NB4 (cell line): ENCODE results near the gene BRD4.
"Not testable (repeated sequence)": the region's sequence is repeated elsewhere in the genome, so short reads cannot be mapped to it uniquely, and the experiment has no call there.

Experiments
- DNase-seq: peaks from one replicate; pipeline ENCODE4 v3.0.0; 2010; ENCODE audit warnings: low read depth
- H3K4me3 ChIP-seq: one replicate; pipeline ENCODE4 v1.5.1; 2011; ENCODE audit warnings: mild to moderate bottlenecking, low read depth, low read length, moderate library complexity
- CTCF ChIP-seq: IDR thresholded peaks from one replicate; pipeline ENCODE4 v1.5.1; 2012; ENCODE audit warnings: low read depth, low read length
- MAX ChIP-seq: IDR thresholded peaks from 2 replicates; pipeline ENCODE4 v1.6.1; 2011; ENCODE audit warnings: low read depth, low read length
- MYC ChIP-seq: IDR thresholded peaks from 2 replicates; pipeline ENCODE4 v1.6.1; 2011; ENCODE audit warnings: low read depth, low read length
- POLR2A ChIP-seq: IDR thresholded peaks from 2 replicates; pipeline ENCODE4 v1.6.1; 2011; ENCODE audit warnings: mild to moderate bottlenecking; ENCODE audit not compliant: insufficient read length; ENCODE audit errors: extremely low read depth

The BRD4 gene

GRCh38 chr19:15368051-15368632 lies 35.8 kb upstream of the BRD4 start:
- DNase-seq: no peak
- TF ChIP-seq CTCF (no peak), POLR2A (no peak), MYC (no peak), MAX (no peak)

GRCh38 chr19:15367439-15367838 lies 35.1 kb upstream of the BRD4 start:
- no peak overlapping the region for H3K4me3 ChIP-seq
- no peak for DNase-seq
- TF ChIP-seq CTCF: no peak

More at GRCh38 chr19:15368051-15368632, 35.8 kb upstream of the BRD4 start:
- H3K4me3 ChIP-seq: no peak overlapping the region

- no peak for DNase-seq
- H3K4me3 ChIP-seq: no peak overlapping the region
Measured at GRCh38 chr19:15365264-15365663, 32.9 kb upstream of the BRD4 start.

GRCh38 chr19:15363791-15364190 lies 31.5 kb upstream of the BRD4 start:
- not testable (repeated sequence) for DNase-seq, H3K4me3 ChIP-seq

More at GRCh38 chr19:15365264-15365663, 32.9 kb upstream of the BRD4 start:
- TF ChIP-seq MYC: no peak
- TF ChIP-seq POLR2A: no peak
- no peak for TF ChIP-seq MAX
- TF ChIP-seq CTCF: no peak

GRCh38 chr19:15363048-15363447 lies 30.7 kb upstream of the BRD4 start:
- not testable (repeated sequence) for DNase-seq, H3K4me3 ChIP-seq

GRCh38 chr19:15360015-15360414 lies 27.7 kb upstream of the BRD4 start:
- DNase-seq, H3K4me3 ChIP-seq: not testable (repeated sequence)

GRCh38 chr19:15358918-15359317 lies 26.6 kb upstream of the BRD4 start:
- TF ChIP-seq POLR2A (no peak), MYC (no peak), CTCF (no peak), MAX (no peak)
- H3K4me3 ChIP-seq: no peak overlapping the region
- DNase-seq: no peak

- TF ChIP-seq MAX (no peak), MYC (no peak), CTCF (no peak), POLR2A (no peak)
- no peak overlapping the region for H3K4me3 ChIP-seq
- DNase-seq: no peak
Measured at GRCh38 chr19:15357906-15358305, 25.6 kb upstream of the BRD4 start.
